NCI-H2196 treated with DMSO at 0.1 percent for 48 hours (cell line): ENCODE measurements around the gene SLC8B1.

ENCODE experiments used
- DNase-seq: peaks from one replicate; lab custom pipeline; 2025; ENCODE audit not compliant: unreplicated experiment; lab: John Stamatoyannopoulos, UW

Gene SLC8B1

DNA sequence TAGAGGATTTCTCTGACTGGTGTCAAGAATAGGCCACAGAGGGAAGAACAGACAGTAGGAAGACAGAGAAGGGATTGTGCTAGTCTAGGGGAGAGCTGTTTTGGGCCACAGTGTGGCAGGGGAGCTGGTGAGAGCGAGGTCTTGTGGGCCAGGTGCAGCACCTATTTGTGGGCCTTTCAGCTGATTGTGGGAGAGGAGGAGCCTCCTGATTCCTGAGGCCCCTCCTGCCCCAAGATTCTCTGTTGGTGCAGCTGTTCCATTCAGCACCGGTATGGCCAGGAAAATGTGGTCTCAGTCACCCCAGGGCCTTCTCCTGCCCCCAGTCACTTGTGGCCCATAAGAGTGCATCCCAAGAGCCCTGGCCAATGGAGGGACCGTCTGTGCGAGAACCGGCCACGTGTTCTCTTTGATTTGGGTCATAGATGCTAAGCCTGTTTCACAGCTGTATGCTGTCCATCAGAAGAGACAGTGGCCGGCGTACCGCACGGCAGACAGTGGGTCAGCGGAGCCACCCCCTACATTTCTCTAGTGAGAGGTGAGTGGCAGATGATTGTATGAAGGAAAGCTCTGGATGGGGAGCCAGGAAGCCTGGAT, 86.0 kb downstream of the SLC8B1 start:
- no peak for DNase-seq
